T-helper 1 cell treated with Interleukin-12 subunit alpha and Interleukin-12 subunit beta and Interleukin-4 antibody, amounts not matched to agents 30 μg/mL and 1 μg/mL, for 36 hours (primary cell): Measurements from ENCODE around the gene VPS8.
A peak's percentile ranks its signal among the peaks of the same experiment; 100 is the strongest.
"Not testable (repeated sequence)": the region's sequence is repeated elsewhere in the genome, so short reads cannot be mapped to it uniquely, and the experiment has no call there.

ENCODE experiments used
- H3K27ac Mint-ChIP-seq: one replicate; pipeline ENCODE4 v1.8.0; 2021; ENCODE audit warnings: mild to moderate bottlenecking, mixed read lengths
- H3K27me3 Mint-ChIP-seq: one replicate; pipeline ENCODE4 v1.8.0; 2021; ENCODE audit warnings: low read depth, mixed read lengths
- H3K36me3 Mint-ChIP-seq: one replicate; pipeline ENCODE4 v1.8.0; 2021; ENCODE audit warnings: low read depth, mixed read lengths
- H3K4me1 Mint-ChIP-seq: one replicate; pipeline ENCODE4 v1.8.0; 2021; ENCODE audit warnings: low read depth, mixed read lengths
- H3K4me3 Mint-ChIP-seq: one replicate; pipeline ENCODE4 v1.8.0; 2021; ENCODE audit warnings: mild to moderate bottlenecking, moderate library complexity, mixed read lengths
- H3K9me3 Mint-ChIP-seq: one replicate; pipeline ENCODE4 v1.8.0; 2021; ENCODE audit warnings: mixed read lengths

Gene VPS8

GRCh38 chr3:184965639-184966430 lies 153.9 kb downstream of the VPS8 start:
- Mint-ChIP-seq H3K36me3 (peaks cover 32% of the 10 kb centered on the region), H3K9me3 (no peaks in the 10 kb centered on the region), H3K4me3 (no peak overlapping the region), H3K27ac (no peak overlapping the region), H3K4me1 (peaks cover 13% of the 10 kb centered on the region), H3K27me3 (no peaks in the 10 kb centered on the region)

- Mint-ChIP-seq H3K4me1 (peaks cover 13% of the 10 kb centered on the region), H3K27me3 (no peaks in the 10 kb centered on the region), H3K27ac (no peak overlapping the region), H3K9me3 (no peaks in the 10 kb centered on the region), H3K36me3 (peaks cover 41% of the 10 kb centered on the region), H3K4me3 (no peak overlapping the region)
Measured at GRCh38 chr3:184968115-184968514, 156.1 kb downstream of the VPS8 start.

- Mint-ChIP-seq H3K36me3 (peaks cover 55% of the 10 kb centered on the region), H3K9me3 (peaks cover 6% of the 10 kb centered on the region), H3K27me3 (no peaks in the 10 kb centered on the region), H3K4me3 (no peak overlapping the region), H3K27ac (no peak overlapping the region), H3K4me1 (peaks cover 13% of the 10 kb centered on the region)
Measured at GRCh38 chr3:184970186-184970585, 158.2 kb downstream of the VPS8 start.

- no peaks in the 10 kb centered on the region for H3K27me3 Mint-ChIP-seq
- H3K4me1 Mint-ChIP-seq = no peaks in the 10 kb centered on the region
- no peak overlapping the region for H3K4me3 Mint-ChIP-seq
- no peak overlapping the region for H3K27ac Mint-ChIP-seq
- peaks cover 12% of the 10 kb centered on the region for H3K9me3 Mint-ChIP-seq
- peaks cover 47% of the 10 kb centered on the region for H3K36me3 Mint-ChIP-seq
Measured at GRCh38 chr3:184977796-184978195, 165.8 kb downstream of the VPS8 start.

- H3K4me1 Mint-ChIP-seq = no peaks in the 10 kb centered on the region
- no peak overlapping the region for H3K27ac Mint-ChIP-seq
- no peaks in the 10 kb centered on the region for H3K27me3 Mint-ChIP-seq
- H3K36me3 Mint-ChIP-seq = peaks cover 32% of the 10 kb centered on the region
- no peak overlapping the region for H3K4me3 Mint-ChIP-seq
- no peaks in the 10 kb centered on the region for H3K9me3 Mint-ChIP-seq
Measured at GRCh38 chr3:184981071-184981470, 169.1 kb downstream of the VPS8 start.

- Mint-ChIP-seq H3K27me3 (no peaks in the 10 kb centered on the region), H3K36me3 (peaks cover 28% of the 10 kb centered on the region), H3K9me3 (no peaks in the 10 kb centered on the region), H3K4me3 (no peak overlapping the region), H3K27ac (no peak overlapping the region), H3K4me1 (no peaks in the 10 kb centered on the region)
Measured at GRCh38 chr3:184982076-184982475, 170.1 kb downstream of the VPS8 start.

- Mint-ChIP-seq H3K27ac (no peak overlapping the region), H3K36me3 (peaks cover 31% of the 10 kb centered on the region), H3K4me3 (no peak overlapping the region), H3K4me1 (no peaks in the 10 kb centered on the region), H3K27me3 (no peaks in the 10 kb centered on the region), H3K9me3 (no peaks in the 10 kb centered on the region)
Measured at GRCh38 chr3:184985586-184985985, 173.6 kb downstream of the VPS8 start.

GRCh38 chr3:184986366-184986889 lies 174.5 kb downstream of the VPS8 start:
- Mint-ChIP-seq H3K4me3 (no peak overlapping the region), H3K27ac (no peak overlapping the region), H3K36me3 (peaks cover 26% of the 10 kb centered on the region), H3K9me3 (no peaks in the 10 kb centered on the region), H3K4me1 (no peaks in the 10 kb centered on the region), H3K27me3 (no peaks in the 10 kb centered on the region)

- Mint-ChIP-seq H3K27ac (no peak overlapping the region), H3K4me3 (peak overlapping the region; percentile 19), H3K36me3 (peaks cover 13% of the 10 kb centered on the region), H3K9me3 (no peaks in the 10 kb centered on the region), H3K4me1 (peaks cover 7% of the 10 kb centered on the region), H3K27me3 (no peaks in the 10 kb centered on the region)
Measured at GRCh38 chr3:184993394-184993793, 181.4 kb downstream of the VPS8 start.

- peaks cover 59% of the 10 kb centered on the region for H3K36me3 Mint-ChIP-seq
- not testable (repeated sequence) for H3K27ac Mint-ChIP-seq, H3K27me3 Mint-ChIP-seq, H3K4me1 Mint-ChIP-seq, H3K4me3 Mint-ChIP-seq, H3K9me3 Mint-ChIP-seq
Measured at GRCh38 chr3:185003876-185004275, 191.9 kb downstream of the VPS8 start.

GRCh38 chr3:185009650-185010049 lies 197.7 kb downstream of the VPS8 start:
- no peaks in the 10 kb centered on the region for H3K4me1 Mint-ChIP-seq
- H3K36me3 Mint-ChIP-seq = peaks cover 48% of the 10 kb centered on the region
- no peak overlapping the region for H3K4me3 Mint-ChIP-seq
- H3K27ac Mint-ChIP-seq = no peak overlapping the region
- H3K27me3 Mint-ChIP-seq = no peaks in the 10 kb centered on the region
- peaks cover 18% of the 10 kb centered on the region for H3K9me3 Mint-ChIP-seq

GRCh38 chr3:185017584-185017983 lies 205.6 kb downstream of the VPS8 start:
- peaks cover 22% of the 10 kb centered on the region for H3K36me3 Mint-ChIP-seq
- not testable (repeated sequence) for H3K4me3 Mint-ChIP-seq, H3K4me1 Mint-ChIP-seq, H3K27ac Mint-ChIP-seq, H3K27me3 Mint-ChIP-seq
- peaks cover 28% of the 10 kb centered on the region for H3K9me3 Mint-ChIP-seq

- H3K27ac Mint-ChIP-seq, H3K4me3 Mint-ChIP-seq, H3K27me3 Mint-ChIP-seq, H3K4me1 Mint-ChIP-seq: not testable (repeated sequence)
- Mint-ChIP-seq H3K36me3 (peaks cover 22% of the 10 kb centered on the region), H3K9me3 (peaks cover 28% of the 10 kb centered on the region)
Measured at GRCh38 chr3:185017996-185018395, 206.0 kb downstream of the VPS8 start.

- Mint-ChIP-seq H3K36me3 (peaks cover 31% of the 10 kb centered on the region), H3K9me3 (peaks cover 22% of the 10 kb centered on the region), H3K27ac (no peak overlapping the region), H3K27me3 (no peaks in the 10 kb centered on the region), H3K4me3 (no peak overlapping the region), H3K4me1 (no peaks in the 10 kb centered on the region)
Measured at GRCh38 chr3:185021256-185021655, 209.3 kb downstream of the VPS8 start.

GRCh38 chr3:185024406-185024805 lies 212.4 kb downstream of the VPS8 start:
- H3K4me3 Mint-ChIP-seq = no peak overlapping the region
- H3K27ac Mint-ChIP-seq = no peak overlapping the region
- H3K4me1 Mint-ChIP-seq = no peaks in the 10 kb centered on the region
- H3K27me3 Mint-ChIP-seq = no peaks in the 10 kb centered on the region
- peaks cover 2% of the 10 kb centered on the region for H3K9me3 Mint-ChIP-seq
- H3K36me3 Mint-ChIP-seq = peaks cover 18% of the 10 kb centered on the region
